Mucosa of gallbladder (tissue), 1 donor: ENCODE measurements around the gene CARD11. TPM values are rescaled to one million over a fixed set of nuclear protein-coding genes. Genes with fewer than 3 reads are reported as not detected.
"Not testable (repeated sequence)": the region's sequence is repeated elsewhere in the genome, so short reads cannot be mapped to it uniquely, and the experiment has no call there.

Experiments used
- DNase-seq: peaks from one replicate; pipeline ENCODE4 v3.0.0-alpha.2; 2020; ENCODE audit warnings: low spot score
- total RNA-seq: library from RNA; stranded (reverse); gene quantifications from one replicate; pipeline ENCODE4 v1.2.1, GENCODE V29; 2021
- donor health status: DM: no; HTN: no; CAD: no.

CARD11 gene
- total RNA-seq, 1 donor from 2014 or later, result 35.8 TPM

DNA sequence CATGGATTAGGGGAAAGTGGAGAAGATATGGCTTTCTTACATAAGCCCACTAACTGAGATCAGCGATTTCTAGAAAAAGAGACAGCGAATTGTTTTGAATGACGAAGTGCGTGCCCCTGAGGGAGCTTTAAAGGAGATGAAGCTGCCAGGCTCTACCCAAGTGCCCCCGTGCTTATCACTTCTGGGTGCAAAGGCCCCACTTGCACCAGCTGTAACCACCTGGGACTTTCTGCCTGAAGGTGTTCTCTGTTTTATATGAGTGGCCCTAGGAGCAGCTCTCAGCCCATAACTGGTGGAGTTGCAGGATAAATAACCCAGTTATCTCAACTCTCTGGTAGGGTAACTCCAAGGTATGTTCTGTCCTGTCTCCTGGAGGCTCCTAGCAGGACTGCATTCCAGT, 20.4 kb upstream of the CARD11 start:
- no peak for DNase-seq

DNA sequence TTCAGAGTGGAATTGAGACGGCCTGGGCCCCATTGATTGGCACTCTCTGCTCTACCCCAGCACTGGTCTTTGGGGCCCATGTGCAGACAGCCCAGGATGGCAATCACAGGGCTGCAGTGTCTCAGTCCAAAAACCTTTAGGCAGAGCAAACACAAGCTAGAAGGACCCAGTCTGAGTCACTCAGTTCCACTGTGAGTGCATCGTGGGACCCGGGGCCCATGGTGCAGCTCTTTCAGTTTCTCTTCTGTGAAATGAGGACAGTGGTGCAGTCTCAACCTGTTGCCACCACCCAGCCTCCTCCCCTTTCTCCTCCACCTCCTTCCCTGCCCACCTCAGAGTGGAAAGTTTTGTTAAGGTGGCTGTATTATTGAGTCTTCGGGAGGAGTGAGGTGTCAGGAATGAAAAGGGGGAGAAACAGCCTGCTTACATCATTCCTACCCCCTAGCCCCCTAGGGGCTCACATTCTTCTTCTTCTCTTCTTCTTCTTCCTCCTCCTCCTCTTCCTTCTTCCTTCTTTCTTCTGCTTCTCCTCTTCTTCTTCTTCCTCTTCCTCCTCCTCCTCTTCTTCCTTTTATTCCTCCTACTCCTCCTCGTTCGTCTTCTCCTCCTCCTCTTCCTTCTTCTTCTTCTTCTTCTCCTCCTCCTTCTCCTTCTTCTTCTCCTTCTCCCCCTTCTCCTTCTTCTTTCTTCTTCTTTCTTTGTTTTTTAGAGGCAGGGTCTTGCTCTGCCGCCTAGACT, 19.5 kb upstream of the CARD11 start:
- DNase-seq, result no peak

- DNase-seq, result no peak
Observed at GRCh38 chr7:3057066-3057420, 13.4 kb upstream of the CARD11 start.

DNA sequence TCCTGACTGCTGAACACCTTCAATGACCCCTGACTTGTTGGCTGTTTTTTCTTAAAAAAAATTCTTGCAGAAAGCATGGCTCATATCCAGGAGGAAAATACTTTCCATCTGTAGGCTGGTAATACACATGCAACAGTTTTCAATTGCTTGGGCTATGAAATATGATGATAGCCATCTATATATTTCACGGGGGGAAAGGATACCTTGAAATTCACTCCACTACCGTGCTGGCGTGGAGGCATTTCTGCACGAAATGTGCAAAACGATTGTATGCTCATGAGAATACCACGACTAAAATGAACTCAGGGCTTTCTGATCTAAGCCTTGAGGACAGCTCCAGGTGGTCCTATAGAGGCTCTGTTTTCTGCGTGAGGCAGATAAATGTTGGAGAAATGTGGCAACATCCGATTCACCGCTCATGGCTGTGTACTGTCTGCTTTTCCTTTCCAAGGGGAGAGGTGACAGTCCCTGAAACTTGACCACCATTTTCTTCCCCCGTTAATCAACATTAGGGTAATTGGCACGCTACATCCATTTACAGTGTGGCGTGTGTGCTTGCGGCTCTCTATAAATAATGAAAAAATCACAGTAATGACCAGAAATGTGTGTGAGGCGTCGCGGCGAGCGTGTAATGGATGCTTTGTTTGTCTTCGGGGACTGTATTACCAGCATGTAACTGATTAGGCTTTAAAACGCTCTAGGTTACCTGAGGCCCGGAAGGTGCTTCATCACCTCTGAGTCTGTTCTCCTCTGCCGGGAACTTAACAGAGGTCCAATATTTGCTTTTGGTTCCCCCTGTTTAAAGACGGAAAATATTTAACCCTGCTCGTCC, 12.8 kb upstream of the CARD11 start:
- DNase-seq, result no peak

- no peak for DNase-seq
Observed at GRCh38 chr7:3055626-3056025, 12.0 kb upstream of the CARD11 start.

DNA sequence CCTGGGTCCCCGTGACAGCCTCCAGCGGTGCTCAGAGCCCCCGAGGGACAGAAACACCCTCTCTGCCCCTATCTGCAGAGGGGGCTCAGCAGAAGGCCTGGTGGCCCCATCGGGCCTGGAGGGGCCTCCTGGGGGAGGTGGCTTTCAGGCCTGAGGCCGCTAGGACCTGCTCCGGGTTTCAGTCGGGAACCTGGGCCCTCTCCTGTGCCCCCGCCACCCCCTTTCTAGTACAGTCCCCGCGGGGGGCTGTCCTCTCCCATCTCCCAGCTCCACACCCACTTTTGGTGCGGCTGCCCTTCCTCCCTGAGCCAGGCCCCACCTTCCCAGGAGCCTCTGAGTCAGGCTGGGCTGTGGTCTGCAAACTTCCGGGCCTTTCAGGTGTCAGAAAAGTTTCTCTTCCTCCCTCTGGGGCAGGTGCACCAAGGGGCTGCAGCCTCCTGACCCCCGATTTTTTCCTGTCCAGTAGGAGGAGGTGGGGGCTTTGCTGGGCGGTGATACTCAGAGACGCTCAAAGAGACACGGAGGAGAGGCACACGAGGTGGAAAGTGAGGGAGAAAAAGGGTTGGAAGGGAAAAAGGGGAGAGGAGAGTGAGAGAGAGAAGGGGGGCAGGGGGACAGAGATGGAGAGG, 692 bp downstream of the CARD11 start:
- DNase-seq, result peak; percentile 16

DNA sequence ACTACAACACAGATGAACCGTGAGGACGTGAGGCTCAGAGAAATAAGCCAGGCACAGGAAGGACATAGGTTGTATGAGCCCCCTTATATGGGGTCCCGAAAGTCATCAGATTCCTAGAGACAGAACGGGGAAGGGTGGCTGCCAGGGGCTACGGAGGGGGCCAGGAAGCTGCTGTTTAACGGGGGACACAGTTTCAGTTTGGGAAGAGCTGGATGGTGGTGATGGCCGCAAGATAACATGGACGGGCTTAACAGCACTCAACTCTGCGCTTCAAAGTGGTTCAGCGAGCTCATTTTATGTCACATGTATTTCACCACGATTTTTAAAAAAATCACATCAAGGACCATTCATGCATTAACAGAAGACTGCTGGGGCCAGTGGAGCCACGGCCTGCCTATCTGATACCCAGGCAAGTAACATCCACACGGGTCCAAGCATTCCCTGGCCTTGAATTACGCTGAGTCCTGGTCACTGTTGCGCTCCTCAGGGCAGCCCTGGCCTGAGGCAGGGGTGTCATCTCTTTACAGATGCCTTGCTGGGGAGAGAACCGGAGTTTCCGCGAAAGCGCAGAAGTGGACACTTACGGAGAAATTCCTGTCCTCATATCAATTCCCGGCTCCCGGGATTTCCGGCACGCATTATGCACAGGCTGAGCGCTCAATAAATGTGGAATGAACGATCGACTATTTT, 1.5 kb downstream of the CARD11 start:
- DNase-seq, result no peak

GRCh38 chr7:3039787-3040186, 3.9 kb downstream of the CARD11 start:
- no peak for DNase-seq

DNA sequence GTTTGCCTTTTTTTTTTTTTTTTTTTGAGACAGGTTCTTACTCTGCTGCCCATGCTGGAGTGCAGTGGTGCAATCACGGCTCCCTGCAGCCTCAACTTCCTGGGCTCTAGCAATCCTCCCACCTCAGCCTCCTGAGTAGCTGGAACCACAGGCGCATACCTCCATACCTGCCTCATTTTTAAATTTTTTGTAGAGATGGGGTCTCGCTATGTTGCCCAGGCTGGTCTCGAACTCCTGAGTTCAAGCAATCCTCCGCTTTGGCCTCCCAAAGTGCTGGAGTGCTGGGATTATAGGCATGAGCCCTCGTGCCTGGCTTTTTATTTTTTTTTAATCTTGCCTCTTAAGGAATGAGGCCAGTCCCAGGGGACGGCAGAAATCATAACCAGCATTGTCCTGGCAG, 5.7 kb downstream of the CARD11 start:
- not testable (repeated sequence) for DNase-seq

- DNase-seq, result no peak
Observed at GRCh38 chr7:3037259-3037658, 6.4 kb downstream of the CARD11 start.

GRCh38 chr7:3034591-3035150, 9.0 kb downstream of the CARD11 start:
- DNase-seq, result no peak

- no peak for DNase-seq
Observed at GRCh38 chr7:3033581-3033980, 10.1 kb downstream of the CARD11 start.

DNA sequence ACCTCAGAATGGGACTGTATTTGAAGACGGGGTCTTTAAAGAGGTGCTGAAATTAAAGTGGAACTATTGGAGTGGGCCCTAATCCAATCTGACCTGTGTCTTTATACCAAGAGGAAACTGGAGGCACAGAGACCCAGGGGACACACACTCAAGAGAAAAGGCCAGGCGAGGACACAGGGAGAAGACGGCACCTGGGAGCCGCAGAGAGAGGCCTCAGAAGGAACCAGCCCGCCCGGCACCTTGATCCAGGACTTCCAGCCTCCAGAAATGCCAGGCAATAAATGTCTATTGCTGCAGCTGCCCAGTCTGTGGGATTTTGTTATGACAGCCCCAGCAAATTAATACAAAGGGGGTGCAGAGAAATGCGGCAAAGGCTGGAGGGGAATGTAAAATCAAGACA, 10.5 kb downstream of the CARD11 start:
- DNase-seq, result no peak

GRCh38 chr7:3032256-3032655, 11.4 kb downstream of the CARD11 start:
- DNase-seq, result no peak

DNA sequence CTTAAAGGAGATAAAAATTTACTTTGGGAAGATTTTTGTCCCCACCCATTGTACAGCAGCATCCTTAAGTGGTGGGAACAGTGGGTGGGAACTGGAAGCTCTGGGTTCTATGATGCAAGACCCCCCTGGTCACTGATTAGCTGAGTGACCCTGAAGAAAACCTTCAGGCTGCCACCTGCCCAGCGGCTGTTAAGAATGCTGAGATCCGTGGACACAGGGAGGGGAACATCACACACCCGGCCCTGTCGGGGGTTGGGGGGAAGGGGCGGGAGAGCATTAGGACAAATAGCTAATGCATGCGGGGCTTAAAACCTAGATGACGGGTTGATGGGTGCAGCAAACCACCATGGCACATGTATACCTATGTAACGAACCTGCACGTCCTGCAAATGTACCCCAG, 14.5 kb downstream of the CARD11 start:
- no peak for DNase-seq

DNA sequence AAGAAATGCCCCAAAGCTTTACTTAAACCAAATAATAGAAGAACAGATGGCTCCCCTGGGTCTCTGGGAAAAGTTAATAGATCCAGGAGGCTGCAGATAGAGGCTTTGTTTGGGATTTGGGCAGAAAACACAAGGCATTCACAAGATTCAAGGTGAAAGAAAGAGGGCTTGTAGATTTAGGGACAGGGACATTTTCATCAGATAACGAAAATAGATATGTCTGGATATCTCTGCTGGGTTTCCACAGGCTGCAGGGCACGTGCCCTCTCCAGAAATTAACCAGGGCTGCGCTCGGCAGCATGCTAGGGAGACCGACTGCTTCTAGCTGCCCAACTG, 14.9 kb downstream of the CARD11 start:
- no peak for DNase-seq

DNA sequence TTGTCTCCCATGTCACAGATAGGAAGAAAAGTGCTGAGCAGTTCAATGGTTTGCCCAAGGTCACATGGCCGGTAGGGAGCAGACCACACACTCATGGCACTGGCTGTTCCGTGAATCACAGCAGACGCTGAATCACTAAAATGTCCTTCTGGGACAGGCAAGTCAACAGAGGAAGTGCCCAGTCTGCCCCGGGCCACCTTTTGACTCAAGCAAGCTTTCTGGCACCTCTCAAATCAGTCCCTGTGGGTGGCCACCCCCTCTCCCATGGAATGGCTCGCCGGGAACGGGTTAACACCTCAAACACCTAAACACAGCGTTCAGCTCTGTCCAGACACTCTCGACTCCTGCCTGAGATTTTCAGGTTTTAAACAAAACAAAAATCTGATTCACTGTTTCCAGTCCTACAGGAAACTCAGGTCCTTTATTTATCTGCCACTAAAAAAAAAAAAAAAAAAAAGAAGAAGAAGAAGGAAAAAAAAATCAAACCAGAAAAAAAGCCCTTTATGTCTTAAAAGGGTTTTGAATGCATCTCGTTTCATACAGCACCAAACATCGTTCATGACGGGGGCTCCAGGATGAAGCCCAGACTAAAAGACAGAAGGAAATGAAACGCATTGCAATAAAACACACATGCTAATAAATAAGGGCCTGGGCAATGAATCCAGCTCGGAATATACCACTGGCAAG, 15.5 kb downstream of the CARD11 start:
- peak; percentile 33 for DNase-seq

- no peak for DNase-seq
Observed at GRCh38 chr7:3027005-3027845, 16.4 kb downstream of the CARD11 start.

GRCh38 chr7:3025616-3026015, 18.1 kb downstream of the CARD11 start:
- DNase-seq, result no peak

- DNase-seq, result no peak
Observed at GRCh38 chr7:3021825-3022224, 21.8 kb downstream of the CARD11 start.

DNA sequence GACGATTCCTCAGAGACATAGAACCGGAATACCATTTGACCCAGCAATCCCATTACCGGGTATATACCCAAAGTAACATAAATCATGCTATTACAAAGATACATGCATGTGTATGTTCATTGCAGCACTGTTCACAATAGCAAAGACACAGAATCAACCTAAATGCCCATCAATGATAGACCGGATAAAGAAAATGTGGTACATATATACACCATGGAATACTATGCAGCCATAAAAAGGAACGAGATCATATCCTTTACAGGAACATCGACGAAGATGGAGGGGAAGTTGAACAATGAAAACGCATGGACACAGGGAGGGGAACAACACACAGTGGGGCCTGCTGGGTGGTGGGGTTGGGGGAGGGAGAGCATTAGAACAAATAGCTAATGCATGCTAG, 22.4 kb downstream of the CARD11 start:
- not testable (repeated sequence) for DNase-seq
